ENCODE results near the gene NFATC3.

DNA sequence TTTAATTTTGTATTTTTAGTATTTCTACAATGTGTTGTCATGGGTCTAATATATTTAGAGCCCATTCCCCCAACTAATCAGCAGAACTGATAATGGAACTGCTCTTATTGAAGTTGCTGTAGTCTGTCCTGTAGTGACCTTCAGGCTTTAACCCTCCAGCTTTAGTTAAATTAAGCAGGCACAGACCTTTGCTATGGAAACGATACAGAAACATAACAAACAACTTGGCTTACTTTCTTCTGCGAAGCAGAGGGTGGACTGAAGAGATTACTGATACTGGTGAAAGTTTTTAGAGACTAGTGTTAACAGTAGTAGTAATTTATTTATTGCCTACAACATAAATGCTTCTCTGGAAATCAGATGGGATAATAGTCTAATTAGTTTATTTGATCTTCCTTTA is 61.4 kb downstream of the NFATC3 start:
- TF ChIP-seq, protein P1, sequence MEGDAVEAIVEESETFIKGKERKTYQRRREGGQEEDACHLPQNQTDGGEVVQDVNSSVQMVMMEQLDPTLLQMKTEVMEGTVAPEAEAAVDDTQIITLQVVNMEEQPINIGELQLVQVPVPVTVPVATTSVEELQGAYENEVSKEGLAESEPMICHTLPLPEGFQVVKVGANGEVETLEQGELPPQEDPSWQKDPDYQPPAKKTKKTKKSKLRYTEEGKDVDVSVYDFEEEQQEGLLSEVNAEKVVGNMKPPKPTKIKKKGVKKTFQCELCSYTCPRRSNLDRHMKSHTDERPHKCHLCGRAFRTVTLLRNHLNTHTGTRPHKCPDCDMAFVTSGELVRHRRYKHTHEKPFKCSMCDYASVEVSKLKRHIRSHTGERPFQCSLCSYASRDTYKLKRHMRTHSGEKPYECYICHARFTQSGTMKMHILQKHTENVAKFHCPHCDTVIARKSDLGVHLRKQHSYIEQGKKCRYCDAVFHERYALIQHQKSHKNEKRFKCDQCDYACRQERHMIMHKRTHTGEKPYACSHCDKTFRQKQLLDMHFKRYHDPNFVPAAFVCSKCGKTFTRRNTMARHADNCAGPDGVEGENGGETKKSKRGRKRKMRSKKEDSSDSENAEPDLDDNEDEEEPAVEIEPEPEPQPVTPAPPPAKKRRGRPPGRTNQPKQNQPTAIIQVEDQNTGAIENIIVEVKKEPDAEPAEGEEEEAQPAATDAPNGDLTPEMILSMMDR (IDR thresholded peaks at IDR 0.05): no peak
- no peak for TF ChIP-seq POLR2AphosphoS5 (IDR thresholded peaks at IDR 0.05)
